Brain microvascular endothelial cell (primary cell): Measurements from ENCODE around the gene MEOX1.

Experiments
- DNase-seq: peaks from one replicate; pipeline ENCODE4 v3.0.0-alpha.2; 2020
- H3K27ac ChIP-seq: fragments of 250-450 bp; sonication (Bioruptor Pico); 2 replicates; pipeline ENCODE4 v1.5.1; 2020; ENCODE audit warnings: mild to moderate bottlenecking, moderate library complexity
- H3K27me3 ChIP-seq: fragments of 250-450 bp; sonication (Bioruptor Pico); replicated peaks from 2 replicates; pipeline ENCODE4 v1.5.1; 2020; ENCODE audit warnings: mild to moderate bottlenecking
- H3K36me3 ChIP-seq: fragments of 250-450 bp; sonication (Bioruptor Pico); replicated peaks from 2 replicates; pipeline ENCODE4 v1.5.1; 2020; ENCODE audit warnings: mild to moderate bottlenecking
- H3K4me3 ChIP-seq: 2 replicates; pipeline ENCODE4 v1.5.1; 2011; ENCODE audit warnings: low read depth, mild to moderate bottlenecking, control low read depth, low read length, moderate library complexity
- in situ Hi-C: cut with HindIII; loops from 2 replicates; pipeline ENCODE4 v1.10.0; 2017; ENCODE audit warnings: low sequenced_read_pairs, low pct_ligation_motif_present
- TF ChIP-seq, protein P1 (sequence below): IDR thresholded peaks from 2 replicates; pipeline ENCODE4 v1.5.1; 2011; ENCODE audit warnings: low read depth, mild to moderate bottlenecking, moderate library complexity, low read length, control low read depth, inconsistent platforms; ENCODE audit errors: missing control alignments

Gene MEOX1

DNA sequence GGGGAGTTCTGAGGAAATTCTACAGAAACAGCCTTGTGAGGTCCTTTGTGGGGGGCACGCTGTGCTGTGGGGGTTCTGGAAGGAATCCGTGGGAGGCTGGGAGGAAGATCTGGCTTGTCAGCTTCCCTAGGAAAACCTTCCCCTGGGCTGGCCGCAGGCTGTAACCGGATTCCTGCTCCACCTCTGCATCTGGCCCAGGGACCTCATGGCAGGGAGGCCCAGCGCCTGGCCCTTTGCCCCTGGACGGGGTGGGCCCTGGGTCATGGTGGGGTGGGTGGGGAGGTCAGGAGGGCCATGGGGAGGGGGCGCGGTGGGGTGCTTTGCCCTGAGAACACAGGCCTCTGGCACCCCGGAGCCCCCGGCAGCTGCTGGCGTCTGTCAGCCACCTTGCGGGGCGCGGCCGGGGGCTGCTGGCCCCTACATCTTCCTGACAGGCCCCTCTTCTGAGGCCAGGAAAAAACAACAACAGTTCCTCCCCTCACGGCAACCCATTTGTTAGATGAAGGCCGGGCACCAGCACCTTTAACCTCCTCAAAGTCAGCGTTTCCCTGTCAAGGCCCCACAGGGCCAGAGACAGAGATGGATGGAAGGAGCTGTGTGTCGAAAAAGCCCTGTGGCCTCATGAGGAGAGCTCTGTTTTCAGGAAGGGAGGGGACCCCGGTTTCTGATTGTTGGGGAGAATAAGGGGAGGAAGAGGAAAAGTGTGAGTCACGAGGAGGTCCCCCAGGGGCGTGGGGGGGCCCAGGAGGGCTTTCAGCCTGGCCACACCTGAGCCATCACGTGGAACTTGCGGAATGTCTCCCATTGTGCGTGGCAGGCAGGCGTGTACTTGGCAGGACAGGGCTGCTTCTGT is 3.6 kb upstream of the MEOX1 start:
- no peak for DNase-seq
- Histone ChIP-seq H3K27ac (no peak overlapping the region), H3K36me3 (no peaks in the 10 kb centered on the region), H3K27me3 (no peaks in the 10 kb centered on the region), H3K4me3 (no peak overlapping the region)
- in situ Hi-C loops, result no loop called here
- TF ChIP-seq, protein P1, sequence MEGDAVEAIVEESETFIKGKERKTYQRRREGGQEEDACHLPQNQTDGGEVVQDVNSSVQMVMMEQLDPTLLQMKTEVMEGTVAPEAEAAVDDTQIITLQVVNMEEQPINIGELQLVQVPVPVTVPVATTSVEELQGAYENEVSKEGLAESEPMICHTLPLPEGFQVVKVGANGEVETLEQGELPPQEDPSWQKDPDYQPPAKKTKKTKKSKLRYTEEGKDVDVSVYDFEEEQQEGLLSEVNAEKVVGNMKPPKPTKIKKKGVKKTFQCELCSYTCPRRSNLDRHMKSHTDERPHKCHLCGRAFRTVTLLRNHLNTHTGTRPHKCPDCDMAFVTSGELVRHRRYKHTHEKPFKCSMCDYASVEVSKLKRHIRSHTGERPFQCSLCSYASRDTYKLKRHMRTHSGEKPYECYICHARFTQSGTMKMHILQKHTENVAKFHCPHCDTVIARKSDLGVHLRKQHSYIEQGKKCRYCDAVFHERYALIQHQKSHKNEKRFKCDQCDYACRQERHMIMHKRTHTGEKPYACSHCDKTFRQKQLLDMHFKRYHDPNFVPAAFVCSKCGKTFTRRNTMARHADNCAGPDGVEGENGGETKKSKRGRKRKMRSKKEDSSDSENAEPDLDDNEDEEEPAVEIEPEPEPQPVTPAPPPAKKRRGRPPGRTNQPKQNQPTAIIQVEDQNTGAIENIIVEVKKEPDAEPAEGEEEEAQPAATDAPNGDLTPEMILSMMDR, result no peak

DNA sequence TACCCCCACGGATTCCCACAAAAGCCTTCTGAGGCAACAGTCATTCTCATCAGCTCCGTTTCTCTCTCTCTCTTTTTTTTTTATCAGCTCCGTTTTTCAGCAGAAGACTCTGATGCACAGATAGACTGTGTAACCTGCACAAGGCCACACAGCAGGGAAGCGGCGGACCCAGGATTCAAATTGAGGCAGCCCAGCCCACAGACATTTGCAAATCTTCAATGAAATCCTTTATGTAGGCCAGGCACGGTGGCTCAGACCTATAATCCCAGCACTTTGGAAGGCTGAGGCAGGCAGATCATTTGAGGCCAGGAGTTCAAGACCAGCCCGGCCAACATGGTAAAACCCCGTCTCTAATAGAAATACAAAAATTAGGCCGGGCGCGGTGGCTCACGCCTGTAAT is 2.4 kb upstream of the MEOX1 start:
- no peak for DNase-seq
- no peak overlapping the region for H3K4me3 ChIP-seq
- no peaks in the 10 kb centered on the region for H3K36me3 ChIP-seq
- no peak overlapping the region for H3K27ac ChIP-seq
- no peaks in the 10 kb centered on the region for H3K27me3 ChIP-seq
- in situ Hi-C loops, result no loop called here
- TF ChIP-seq, protein P1, result no peak

DNA sequence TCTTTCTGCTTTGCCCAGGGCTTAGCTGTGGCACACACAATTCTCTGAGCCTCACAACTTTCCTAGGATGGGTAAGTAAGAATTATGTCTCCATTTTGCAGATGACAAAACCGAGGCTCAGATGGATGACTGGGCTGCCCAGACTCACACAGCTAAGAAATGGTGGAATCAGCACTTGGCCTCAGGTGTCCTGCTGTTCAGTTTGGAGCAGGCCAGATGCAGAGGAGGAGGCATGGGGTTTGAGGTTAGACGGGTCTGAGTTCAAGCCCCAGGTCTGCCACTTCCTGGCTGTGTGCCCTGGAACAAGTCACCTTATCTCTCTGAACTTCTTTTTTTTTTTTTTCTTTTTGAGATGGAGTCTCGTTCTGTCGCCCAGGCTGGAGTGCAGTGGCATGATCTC is 1.7 kb upstream of the MEOX1 start:
- no peak for DNase-seq
- no peak overlapping the region for H3K4me3 ChIP-seq
- H3K27me3 ChIP-seq, result no peaks in the 10 kb centered on the region
- TF ChIP-seq, protein P1, result no peak
- no peaks in the 10 kb centered on the region for H3K36me3 ChIP-seq
- in situ Hi-C loops, result no loop called here
- H3K27ac ChIP-seq, result no peak overlapping the region

DNA sequence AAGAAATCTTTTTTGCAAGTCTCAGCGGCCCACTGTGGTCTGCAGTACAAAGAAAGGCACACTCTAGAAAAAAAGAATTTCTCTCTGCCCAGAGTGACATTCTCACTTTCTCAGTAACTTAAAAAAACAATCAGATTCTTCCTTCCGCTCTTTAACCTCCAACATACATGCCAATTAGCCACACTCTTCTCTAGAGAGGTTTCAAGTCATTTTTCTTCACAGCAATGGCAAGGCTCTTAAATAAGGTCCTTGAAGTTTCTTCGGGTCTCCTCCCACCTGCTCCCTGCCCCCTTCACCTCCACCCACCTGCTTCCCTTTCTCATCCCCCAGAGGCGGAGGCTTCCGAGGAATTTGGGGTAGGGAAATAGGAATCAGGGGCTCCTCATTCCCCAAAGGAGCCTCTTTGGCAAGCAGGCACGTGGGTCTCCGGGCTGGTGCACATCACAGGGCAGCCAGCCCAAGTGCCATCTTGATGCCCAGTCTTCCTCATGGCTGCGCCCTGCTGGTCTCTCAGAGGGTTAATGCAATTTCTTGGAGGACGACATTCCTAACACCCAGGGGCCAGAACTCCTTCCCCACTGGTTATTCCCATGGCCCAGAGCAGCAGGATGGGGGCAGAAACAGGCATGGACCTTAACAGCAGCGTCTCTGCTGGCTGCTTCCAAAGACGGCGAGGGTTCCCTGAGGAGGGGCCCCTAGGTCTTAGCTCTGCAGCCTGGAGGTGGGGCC is 855 bp upstream of the MEOX1 start:
- Histone ChIP-seq H3K27me3 (no peaks in the 10 kb centered on the region), H3K27ac (no peak overlapping the region), H3K4me3 (no peak overlapping the region), H3K36me3 (no peaks in the 10 kb centered on the region)
- in situ Hi-C loops, result no loop called here
- TF ChIP-seq, protein P1, result no peak
- DNase-seq, result no peak

DNA sequence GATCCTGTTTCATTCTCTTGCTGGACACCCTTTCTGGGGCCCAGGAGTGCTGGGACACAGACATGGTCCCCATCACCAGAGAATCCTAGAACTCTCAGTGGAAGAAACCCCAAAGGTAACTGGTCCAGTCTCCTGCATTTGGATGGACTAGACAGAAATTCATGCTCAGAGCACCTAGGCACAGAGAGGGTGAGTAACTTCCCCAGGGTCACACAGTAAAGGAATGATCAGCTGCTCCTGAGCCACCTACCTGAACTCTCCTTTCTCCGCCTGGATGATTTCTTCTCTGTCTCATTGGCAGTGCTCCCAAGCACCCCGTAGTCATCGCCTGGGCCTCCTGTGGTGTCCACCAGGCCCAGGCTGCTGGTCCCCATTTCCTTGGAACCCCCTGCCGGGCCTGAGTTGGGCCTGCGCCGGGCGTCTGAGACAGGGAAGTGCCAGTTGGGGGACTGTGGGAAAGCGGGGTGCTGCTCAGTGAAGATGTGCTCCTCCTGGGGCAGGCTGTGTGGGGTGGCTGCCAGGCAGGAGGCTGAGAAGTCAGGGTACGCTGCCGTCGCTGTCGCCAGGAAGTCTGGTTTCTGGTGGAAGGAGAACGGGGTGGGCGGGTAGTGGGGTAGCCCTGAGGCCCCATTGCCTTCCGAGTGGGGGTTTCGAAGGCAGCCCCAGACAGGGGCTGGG is 767 bp downstream of the MEOX1 start:
- TF ChIP-seq, protein P1, result no peak
- in situ Hi-C loops, result no loop called here
- no peak for DNase-seq
- Histone ChIP-seq H3K27me3 (no peaks in the 10 kb centered on the region), H3K36me3 (no peaks in the 10 kb centered on the region), H3K27ac (no peak overlapping the region), H3K4me3 (no peak overlapping the region)
